GM19023 (cell line): ENCODE data around the gene MPDZ.
"Not testable (repeated sequence)": the region's sequence is repeated elsewhere in the genome, so short reads cannot be mapped to it uniquely, and the experiment has no call there.

Experiments used
- ATAC-seq: cut with Tn5 transposase; IDR thresholded peaks from one replicate; pipeline ENCODE4 v1.9.1; 2021; ENCODE audit warnings: mild to moderate bottlenecking, moderate library complexity; ENCODE audit not compliant: unreplicated experiment

Gene MPDZ

GRCh38 chr9:13266167-13266566, 13.3 kb downstream of the MPDZ start:
- ATAC-seq, result no peak

- no peak for ATAC-seq
These were observed 14.7 kb downstream of the MPDZ start for GRCh38 chr9:13264788-13265187.

GRCh38 chr9:13263511-13263910, 16.0 kb downstream of the MPDZ start:
- ATAC-seq, result no peak

- no peak for ATAC-seq
These were observed 26.6 kb downstream of the MPDZ start for GRCh38 chr9:13252852-13253251.

DNA sequence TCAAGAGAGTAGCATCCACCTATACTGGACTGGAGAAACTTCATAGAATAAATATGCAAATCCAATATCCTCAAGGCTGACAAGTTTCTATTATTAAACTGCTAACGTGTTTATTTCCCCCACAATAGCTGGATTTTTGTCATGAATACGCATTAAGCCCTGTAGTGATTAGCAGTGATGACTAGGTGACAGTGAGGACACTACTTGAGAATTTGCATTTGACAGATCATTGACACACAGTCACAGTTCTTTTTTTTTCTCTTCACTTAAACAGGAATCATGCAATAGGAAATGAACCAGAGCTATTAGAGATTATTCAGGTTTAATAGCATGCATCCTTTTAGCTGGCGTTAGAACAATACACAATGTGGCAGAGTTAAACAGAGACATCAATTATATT, 35.3 kb downstream of the MPDZ start:
- no peak for ATAC-seq

DNA sequence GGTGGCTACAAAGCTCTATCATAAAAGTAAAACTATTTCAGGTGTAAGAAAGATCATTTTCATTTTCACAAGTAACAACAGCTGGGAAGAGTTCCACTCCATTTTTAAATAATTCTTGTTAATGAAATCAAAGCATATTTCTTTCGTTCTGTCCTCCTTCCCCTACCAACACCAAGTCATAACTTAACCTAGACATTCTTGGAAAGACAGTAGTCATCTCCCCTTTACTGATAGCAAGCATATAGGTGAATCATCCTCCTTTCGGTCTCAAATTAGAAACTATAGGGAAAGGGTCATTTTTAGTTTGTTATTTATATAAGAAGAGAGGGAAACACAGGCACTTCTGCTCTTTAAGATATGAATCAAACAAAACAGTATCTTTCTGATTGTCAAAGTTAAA, 38.2 kb downstream of the MPDZ start:
- ATAC-seq, result no peak

GRCh38 chr9:13239660-13240059, 39.8 kb downstream of the MPDZ start:
- ATAC-seq, result no peak

DNA sequence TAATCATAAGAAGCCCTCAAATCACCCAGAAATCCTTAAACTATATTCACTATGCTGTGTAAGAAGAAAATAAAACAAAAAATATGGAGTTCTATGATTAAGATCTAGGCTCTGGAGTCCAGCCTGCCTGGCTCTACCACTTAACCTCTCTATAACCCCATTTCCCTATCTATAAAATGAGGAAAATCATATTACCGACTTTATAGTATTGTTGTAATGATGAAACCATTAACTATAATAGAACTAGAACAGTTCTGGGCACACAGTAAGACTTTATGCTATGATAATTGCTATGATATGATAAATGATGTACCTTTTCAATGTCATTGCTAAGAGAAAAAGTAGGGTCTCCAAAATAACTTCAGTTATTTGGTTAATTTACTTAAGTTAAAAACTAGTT, 40.3 kb downstream of the MPDZ start:
- ATAC-seq, result no peak

DNA sequence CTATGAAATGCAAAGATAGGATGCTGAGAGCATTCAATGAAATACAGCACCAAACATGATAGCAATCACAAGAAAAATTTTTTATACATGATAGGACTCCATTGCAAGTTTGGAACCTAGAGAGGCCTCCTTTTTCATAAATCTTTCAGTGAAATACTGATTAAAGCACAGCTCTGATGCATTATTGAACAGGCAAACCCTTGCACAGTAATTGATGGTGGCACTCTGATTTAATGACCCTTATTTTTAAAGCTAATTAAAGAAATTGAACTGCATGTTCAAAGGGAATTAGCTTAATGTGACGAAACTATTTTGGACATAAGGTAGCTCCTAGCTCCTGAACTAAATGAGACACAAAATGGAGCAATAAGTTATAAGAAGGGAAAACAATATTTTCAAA, 44.6 kb downstream of the MPDZ start:
- ATAC-seq, result no peak

DNA sequence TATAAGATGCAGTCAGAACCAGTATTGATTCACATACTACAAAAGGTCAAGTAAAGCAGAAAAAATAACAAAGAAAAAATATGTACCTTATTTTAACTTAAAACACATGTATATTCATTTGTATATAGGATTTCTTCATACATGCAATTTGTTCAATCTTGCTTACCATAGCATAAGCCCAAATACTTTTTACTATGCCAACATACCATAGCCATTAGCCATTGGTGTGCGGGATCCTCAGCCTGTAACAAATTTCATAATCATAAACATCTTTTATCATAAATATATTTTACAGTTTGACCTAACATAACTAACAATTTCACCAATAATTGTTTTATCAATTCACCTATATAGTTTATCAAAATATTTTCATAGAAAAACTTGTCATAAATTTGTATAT, 51.1 kb downstream of the MPDZ start:
- no peak for ATAC-seq

- ATAC-seq, result no peak
These were observed 55.1 kb downstream of the MPDZ start for GRCh38 chr9:13224366-13224765.

DNA sequence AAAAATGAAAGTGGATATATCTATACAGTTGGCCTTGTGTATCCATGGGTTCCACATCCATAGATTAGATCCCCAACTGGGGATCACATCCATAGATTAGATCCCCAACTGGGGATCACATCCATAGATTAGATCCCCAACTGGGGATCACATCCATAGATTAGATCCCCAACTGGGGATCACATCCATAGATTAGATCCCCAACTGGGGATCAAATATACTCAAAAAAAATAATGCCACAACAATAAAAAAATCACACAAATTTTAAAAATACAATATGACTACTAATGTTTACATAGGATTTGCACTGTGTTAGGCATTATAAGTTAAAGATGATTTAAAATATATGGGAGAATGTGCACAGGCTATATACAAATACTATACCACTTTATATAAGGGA, 56.8 kb downstream of the MPDZ start:
- ATAC-seq, result not testable (repeated sequence)

DNA sequence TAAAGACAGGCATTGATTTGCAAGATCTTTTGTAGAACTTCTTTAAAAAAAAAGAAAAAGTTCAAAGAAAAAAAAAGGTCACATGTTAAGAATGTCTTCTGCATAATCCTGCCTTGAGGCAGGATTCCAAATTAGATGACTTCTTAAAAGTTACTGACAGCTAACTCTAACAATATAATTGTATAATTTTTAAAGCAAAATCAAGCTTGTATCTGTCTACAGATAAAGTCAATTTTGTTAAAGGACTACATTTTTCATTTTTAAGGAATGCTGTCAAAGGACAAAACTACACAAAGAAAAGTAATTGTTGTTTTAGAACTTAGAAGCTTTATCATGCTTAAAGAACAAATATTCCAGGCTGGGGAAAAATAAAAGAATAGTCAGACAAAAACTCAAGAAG, 57.8 kb downstream of the MPDZ start:
- no peak for ATAC-seq

DNA sequence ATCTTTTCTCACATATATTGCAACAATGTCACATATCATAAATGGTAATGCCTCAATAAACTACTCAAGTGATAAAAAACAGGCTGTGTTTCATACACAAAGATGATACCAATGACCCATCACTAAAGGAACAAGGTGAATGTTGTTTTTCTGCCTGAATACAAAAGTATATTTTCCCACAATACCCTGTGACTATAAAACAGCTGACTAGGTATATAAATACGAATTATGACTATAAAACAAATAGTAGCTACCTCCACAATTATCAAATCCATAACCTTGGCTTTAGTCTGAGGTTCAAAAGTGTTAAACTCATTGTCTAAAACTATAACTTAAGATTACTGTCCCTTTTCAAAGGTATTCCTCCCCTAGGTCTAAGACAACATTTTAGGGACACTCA, 58.7 kb downstream of the MPDZ start:
- no peak for ATAC-seq

DNA sequence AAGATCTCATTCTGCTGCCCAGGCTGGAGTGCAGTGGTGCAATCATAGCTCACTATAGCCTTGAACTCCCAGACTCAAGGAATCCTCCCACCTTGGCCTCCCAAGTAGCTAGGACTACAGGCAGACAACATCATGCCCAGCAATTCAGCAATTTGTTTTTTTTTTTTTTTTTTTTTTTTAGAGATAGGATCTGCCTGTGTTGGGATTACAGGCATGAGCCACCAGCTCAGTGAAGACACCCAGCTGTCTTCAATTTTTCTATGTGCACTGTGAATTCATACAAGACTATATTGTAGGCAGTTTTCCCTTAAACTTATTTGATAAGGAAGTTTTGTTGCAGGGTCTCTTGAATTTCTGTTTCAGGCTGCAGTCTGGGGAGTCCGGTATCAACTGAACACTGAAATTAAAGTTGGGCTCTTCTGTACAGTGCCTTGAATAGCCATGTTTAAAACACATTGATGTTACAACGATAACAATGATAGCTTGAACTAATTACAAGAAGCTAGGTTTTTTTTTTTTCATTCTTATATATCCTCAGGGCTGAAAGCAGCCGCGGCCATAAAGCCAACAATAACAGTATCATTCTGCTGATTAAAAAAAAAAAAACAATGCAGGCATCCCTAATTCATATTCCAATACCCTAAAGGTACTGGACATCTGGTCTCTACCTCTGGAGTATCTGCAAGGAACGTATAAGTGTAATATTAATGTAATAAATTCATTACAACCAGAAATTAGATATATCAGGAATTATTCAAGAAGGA, 63.5 kb downstream of the MPDZ start:
- no peak for ATAC-seq

GRCh38 chr9:13213998-13214397, 65.5 kb downstream of the MPDZ start:
- ATAC-seq, result no peak

DNA sequence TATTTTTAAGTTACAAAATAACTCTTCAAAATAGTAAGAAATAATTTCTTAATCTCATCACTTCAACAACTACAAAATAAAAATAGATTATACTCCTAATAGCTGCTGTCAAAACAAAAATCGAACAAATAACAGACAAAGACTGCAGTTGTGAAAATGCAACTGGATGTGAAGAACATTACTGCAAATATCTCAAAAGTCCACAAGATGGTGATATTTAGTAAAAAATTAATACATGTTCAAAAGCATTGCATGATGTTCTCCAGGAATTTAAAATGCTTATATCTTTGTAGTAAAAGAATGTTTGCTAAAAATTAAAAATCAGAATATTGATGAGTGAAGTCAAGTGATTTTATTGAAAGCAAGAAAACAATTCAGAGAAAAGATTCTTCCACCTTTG, 66.2 kb downstream of the MPDZ start:
- no peak for ATAC-seq

DNA sequence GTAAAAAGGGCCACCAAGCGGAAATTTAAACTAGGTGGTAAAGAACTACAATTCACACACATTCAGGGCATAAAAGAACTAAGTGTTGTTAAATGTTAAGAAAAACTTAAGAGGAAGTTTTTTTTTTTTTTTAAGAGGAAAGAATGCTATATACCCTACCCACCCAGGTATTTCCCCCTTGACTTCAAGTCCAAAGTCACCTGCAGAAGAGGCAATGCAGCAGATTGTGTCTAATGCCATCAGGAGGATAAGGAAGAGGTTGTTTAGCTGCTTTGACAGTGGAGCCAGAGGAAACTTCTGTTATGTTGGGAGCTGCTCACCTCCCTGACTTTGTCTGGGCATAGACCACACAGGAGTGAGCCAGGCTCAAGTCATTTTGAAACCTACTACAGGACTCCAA, 69.2 kb downstream of the MPDZ start:
- ATAC-seq, result no peak

- ATAC-seq, result no peak
These were observed 70.0 kb downstream of the MPDZ start for GRCh38 chr9:13209498-13209897.

DNA sequence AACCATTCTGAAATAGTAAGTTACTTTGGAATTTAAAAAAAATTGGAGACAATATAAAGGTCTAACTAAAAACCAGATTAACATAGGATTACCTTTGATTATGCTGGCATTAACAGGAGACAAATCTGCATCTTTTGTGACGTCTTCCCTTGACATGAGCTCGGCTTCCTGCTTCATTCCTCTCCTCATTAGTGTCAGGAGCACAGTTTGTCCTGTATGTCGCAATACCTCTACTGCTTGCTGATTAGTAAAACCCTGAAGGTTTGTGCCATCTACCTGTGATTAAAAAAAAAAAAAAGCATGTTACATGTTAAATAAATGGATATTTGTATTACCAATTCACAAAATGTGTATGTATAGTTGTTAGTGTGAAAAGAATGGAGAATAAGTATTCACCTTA, 73.7 kb downstream of the MPDZ start:
- no peak for ATAC-seq

- no peak for ATAC-seq
These were observed 89.5 kb downstream of the MPDZ start for GRCh38 chr9:13190040-13190439.

GRCh38 chr9:13189362-13189761, 90.1 kb downstream of the MPDZ start:
- no peak for ATAC-seq

- no peak for ATAC-seq
These were observed 92.7 kb downstream of the MPDZ start for GRCh38 chr9:13186774-13187173.
